K562 (cell line): ENCODE results near the gene ADAM23. TPM values are rescaled to one million over a fixed set of nuclear protein-coding genes. Genes with fewer than 3 reads are reported as not detected.

Experiments
- CBX1 ChIP-seq: sonication (generic); IDR thresholded peaks from 2 replicates; pipeline ENCODE4 v1.6.1; 2016; ENCODE audit warnings: antibody characterized with exemption, low read depth, mild to moderate bottlenecking
- CUX1 ChIP-seq: fragments of 200-800 bp; sonication (Bioruptor generic); IDR thresholded peaks from 2 replicates; pipeline ENCODE4 v1.6.1; 2016; ENCODE audit warnings: missing genetic modification characterization, missing compliant biosample characterization
- HCFC1 ChIP-seq: IDR thresholded peaks from 2 replicates; pipeline ENCODE4 v1.6.1; 2012; ENCODE audit warnings: low read depth, low read length, improper control_type of control experiment
- SAFB ChIP-seq: fragments of 200-400 bp; formaldehyde crosslinking; IDR thresholded peaks from 2 replicates; pipeline ENCODE4 v1.6.1; 2017; ENCODE audit warnings: low read depth, low read length, borderline replicate concordance
- ZMIZ1 ChIP-seq, 2 experiments: fragments of 150-350 bp in 1 of 2; IDR thresholded peaks; 2 replicates each; pipeline ENCODE4 v1.6.1; 2012 to 2016; ENCODE audit warnings: low read depth in 2 of 2, low read length in 2 of 2, mild to moderate bottlenecking in 1 of 2, moderate library complexity in 1 of 2
- ZNF316 ChIP-seq: fragments of 450-650 bp; IDR thresholded peaks from 2 replicates; pipeline ENCODE4 v1.6.1; 2016
- polyA plus RNA-seq, 8 experiments: library from polyadenylated mRNA; depleted of rRNA in 4 of 8; stranded (reverse) in 5 of 8; unstranded in 3 of 8; fragments of >200 nt; fragmentation: Nextera tagmentation in 2 of 8; fragmentation: Illumina TruSeq in 1 of 8; extraction: Ambion mirVana in 2 of 8; extraction: Trizol in 1 of 8; gene quantifications; 2 replicates each; pipeline versions ENCODE4 v1.2.1 to v1.2.3, GENCODE V29; 2011 to 2014; ENCODE audit warnings: inconsistent platforms in 1 of 8, missing spikeins in 1 of 8
- total RNA-seq, 7 experiments: library from RNA; depleted of rRNA in 6 of 7; stranded (reverse); fragments of >200 nt in 6 of 7; fragmentation: Illumina TruSeq in 2 of 7; extraction: Trizol in 2 of 7; gene quantifications; 2 replicates each; pipeline versions ENCODE4 v1.2.1 to v1.2.3, GENCODE V29; 2011 to 2021; ENCODE audit warnings: low replicate concordance in 1 of 7

The ADAM23 gene
- total and polyA plus RNA-seq, 9 of the 15 experiments (the other 6 are each of a cell fraction or from before 2014, with no cell fraction given): 0.02 TPM; not detected in 8

- TF ChIP-seq ZMIZ1 (IDR thresholded peaks at IDR 0.05; ENCODE audit: low read depth in 2 of 2, low read length in 2 of 2) (no peak), SAFB (no peak), ZNF316 (peak; percentile 86), CBX1 (no peak), HCFC1 (no peak), CUX1 (CRISPR knock-in tag) (no peak)
- TF ChIP-seq, all 486 proteins: peak for 17
These were observed 171.5 kb downstream of the ADAM23 start (continued) for GRCh38 chr2:206614811-206615210.
